ENCODE results near the gene ALKBH4. TPM values are rescaled to one million over a fixed set of nuclear protein-coding genes. Genes with fewer than 3 reads are reported as not detected.

Gene ALKBH4
- total and polyA plus RNA-seq, 7 donors, result 8.0 to 26.7 (median 10.2) TPM

DNA sequence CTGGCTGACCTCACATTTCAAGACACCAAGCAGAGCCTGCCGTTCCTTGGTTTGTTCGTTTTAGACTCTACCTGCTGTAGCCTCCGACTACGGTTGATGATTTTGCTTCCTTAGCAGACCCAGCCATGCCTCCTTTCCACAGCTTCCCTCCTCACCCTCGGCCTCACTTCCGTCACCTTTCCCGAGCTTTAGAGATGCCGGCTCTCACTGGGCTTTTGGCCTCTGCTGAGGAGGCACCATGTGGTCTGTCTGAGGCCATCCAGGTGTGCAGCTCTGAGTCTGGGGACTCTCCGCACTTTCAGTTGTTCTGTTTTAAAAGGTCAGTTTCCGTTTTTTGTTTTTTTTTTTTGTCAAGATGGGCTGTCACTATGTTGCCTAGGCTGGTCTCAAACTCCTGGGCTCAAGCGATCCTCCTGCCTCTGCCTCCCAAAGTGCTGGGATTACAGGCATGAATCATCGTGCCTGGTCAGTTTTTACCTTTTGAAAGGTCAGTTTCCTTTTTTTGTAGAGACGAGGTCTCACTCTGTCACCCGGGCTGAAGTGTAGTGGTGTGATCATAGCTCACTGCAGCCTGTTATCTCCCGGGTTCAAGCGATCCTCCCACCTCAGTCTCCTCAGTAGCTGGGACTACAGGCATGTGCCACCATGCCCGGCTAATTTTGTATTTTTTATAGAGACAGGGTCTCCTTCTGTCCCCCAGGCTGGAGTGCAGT lies 19.5 kb downstream of the ALKBH4 start:
- H3K36me3 ChIP-seq, result peaks cover 0 to 13% (median 6%) of the 10 kb centered on the region in 4 donors
- H3K27ac ChIP-seq, result no peak overlapping the region
- TF ChIP-seq EP300 (IDR thresholded peaks at IDR 0.05), result no peak
- TF ChIP-seq, protein P1, sequence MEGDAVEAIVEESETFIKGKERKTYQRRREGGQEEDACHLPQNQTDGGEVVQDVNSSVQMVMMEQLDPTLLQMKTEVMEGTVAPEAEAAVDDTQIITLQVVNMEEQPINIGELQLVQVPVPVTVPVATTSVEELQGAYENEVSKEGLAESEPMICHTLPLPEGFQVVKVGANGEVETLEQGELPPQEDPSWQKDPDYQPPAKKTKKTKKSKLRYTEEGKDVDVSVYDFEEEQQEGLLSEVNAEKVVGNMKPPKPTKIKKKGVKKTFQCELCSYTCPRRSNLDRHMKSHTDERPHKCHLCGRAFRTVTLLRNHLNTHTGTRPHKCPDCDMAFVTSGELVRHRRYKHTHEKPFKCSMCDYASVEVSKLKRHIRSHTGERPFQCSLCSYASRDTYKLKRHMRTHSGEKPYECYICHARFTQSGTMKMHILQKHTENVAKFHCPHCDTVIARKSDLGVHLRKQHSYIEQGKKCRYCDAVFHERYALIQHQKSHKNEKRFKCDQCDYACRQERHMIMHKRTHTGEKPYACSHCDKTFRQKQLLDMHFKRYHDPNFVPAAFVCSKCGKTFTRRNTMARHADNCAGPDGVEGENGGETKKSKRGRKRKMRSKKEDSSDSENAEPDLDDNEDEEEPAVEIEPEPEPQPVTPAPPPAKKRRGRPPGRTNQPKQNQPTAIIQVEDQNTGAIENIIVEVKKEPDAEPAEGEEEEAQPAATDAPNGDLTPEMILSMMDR (IDR thresholded peaks at IDR 0.05), result no peak
- no peak for TF ChIP-seq POLR2A (IDR thresholded peaks at IDR 0.05)
- TF ChIP-seq POLR2AphosphoS5 (IDR thresholded peaks at IDR 0.05), result no peak
- WGBS, 2 donors, result 84 to 85% methylated on average over 17 of the region's 17 CpGs
- H3K4me3 ChIP-seq, result no peak overlapping the region
- H3K9me3 ChIP-seq, result no peaks in the 10 kb centered on the region
- intact Hi-C loops (cut with DNase I), result no loop called here
- peaks cover 0 to 3% (median 0%) of the 10 kb centered on the region in 4 donors for H3K4me1 ChIP-seq
- DNase-seq, result no peak
- H3K27me3 ChIP-seq, result no peaks in the 10 kb centered on the region

DNA sequence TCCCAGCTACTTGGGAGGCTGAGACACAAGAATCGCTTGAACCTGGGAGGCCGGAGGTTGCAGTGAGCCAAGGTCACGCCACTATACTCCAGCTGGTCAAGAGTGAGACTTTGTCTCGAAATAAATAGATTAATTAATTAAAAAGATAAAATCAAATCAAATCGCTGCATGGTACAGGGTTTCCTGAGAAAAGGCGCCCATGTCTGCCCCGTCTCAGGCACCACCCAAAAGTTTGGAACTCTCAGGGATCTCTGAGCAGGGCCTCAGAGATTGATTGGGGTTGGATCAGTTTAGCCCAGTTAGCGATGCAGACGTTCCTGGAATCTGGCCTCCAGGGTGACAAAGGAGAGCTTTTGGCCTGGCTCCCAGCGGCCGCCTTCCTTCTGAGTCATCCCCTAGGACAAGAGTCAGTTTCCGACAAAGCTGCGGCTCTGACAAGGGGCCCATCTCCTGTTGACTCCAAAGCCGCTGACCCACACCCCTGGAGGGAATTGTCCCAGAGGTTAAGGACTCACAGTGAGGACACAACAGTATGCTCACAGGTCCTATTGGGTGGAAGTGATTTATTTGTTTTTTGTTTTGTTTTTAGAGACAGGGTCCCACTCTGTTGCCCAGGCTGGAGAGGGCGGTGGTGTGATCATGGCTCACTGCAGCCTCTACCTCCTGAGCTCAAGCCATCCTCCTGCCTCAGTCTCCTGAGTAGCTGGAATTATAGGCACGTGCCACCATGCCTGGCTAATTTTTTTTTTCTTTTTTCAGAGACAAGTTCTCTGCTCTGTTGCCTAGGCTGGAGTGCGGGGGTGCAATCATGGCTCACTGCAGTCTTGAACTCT lies 24.5 kb downstream of the ALKBH4 start:
- peak overlapping the region in 1 of 4 donors; percentile 41 for H3K27ac ChIP-seq
- peaks cover 0 to 7% (median 0%) of the 10 kb centered on the region in 4 donors for H3K4me1 ChIP-seq
- peaks cover 0 to 5% (median 0%) of the 10 kb centered on the region in 4 donors for H3K36me3 ChIP-seq
- intact Hi-C loops (cut with DNase I), result no loop called here
- H3K9me3 ChIP-seq, result no peaks in the 10 kb centered on the region
- H3K4me3 ChIP-seq, result no peak overlapping the region
- no peaks in the 10 kb centered on the region for H3K27me3 ChIP-seq
- DNase-seq, result peak; percentile 80
- WGBS, 2 donors, result 86 to 87% methylated on average over 17 of the region's 17 CpGs
- no peak for TF ChIP-seq EP300 (IDR thresholded peaks at IDR 0.05)
- peak in 1 of 4 donors; percentile 17 for TF ChIP-seq POLR2AphosphoS5 (IDR thresholded peaks at IDR 0.05)

DNA sequence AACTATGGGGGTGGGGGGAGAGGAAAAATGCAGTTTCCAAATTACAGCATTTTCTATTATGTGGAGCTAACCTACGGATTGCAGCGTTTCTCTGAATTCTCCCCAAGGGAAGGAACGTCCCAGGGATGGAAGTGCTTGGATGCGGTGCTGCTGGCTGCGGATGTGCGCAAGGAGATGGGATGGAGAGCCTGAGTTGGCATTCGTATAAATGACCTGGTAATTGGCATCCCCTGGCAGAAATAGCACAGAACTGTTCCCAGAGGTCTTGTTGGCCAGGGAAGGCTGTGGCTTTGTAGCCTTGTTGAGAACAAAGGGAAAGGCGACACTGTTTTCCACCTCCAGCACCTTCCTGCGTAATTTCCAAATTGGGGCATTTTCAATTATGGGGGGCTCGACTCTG lies 28.5 kb downstream of the ALKBH4 start:
- TF ChIP-seq POLR2AphosphoS5 (IDR thresholded peaks at IDR 0.05) (no peak), POLR2A (IDR thresholded peaks at IDR 0.05) (no peak), EP300 (IDR thresholded peaks at IDR 0.05) (no peak)
- TF ChIP-seq, protein P1 (IDR thresholded peaks at IDR 0.05), result no peak
- Histone ChIP-seq H3K4me3 (no peak overlapping the region), H3K4me1 (peaks cover 0 to 36% (median 28%) of the 10 kb centered on the region in 4 donors), H3K27me3 (no peaks in the 10 kb centered on the region), H3K9me3 (no peaks in the 10 kb centered on the region), H3K27ac (no peak overlapping the region), H3K36me3 (peaks cover 0 to 5% (median 0%) of the 10 kb centered on the region in 4 donors)
- DNase-seq, result no peak
- intact Hi-C loops (cut with DNase I), result no loop called here
- 88 to 95% methylated on average over 10 of the region's 10 CpGs for WGBS, 2 donors

DNA sequence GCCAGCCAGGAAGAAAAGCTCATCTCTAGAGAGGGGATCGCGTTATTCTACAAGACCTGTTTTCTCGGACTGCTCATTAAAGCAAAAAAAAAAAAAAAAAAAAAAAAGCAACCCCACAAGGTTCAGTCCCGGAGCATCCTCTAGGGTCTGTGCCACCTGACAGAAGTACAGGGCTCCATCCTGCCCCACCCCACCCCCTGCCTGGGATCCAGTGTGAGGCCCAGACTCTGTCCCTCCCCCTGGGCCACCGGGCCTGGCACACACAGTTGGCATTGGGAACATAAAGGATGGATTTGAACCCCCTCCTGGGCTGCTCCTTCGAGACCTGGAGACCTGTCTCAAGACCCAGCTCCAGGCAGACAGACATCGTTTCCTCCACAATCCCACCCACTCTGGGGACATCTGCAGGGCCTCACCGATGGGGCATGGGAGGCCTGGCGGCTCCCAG lies 30.6 kb downstream of the ALKBH4 start:
- Histone ChIP-seq H3K27ac (peak overlapping the region in 3 of 4 donors; percentile 51 to 75 (median 67)), H3K27me3 (no peaks in the 10 kb centered on the region)

More for the DNA sequence above, 30.6 kb downstream of the ALKBH4 start:
- TF ChIP-seq, protein P1 (IDR thresholded peaks at IDR 0.05), result no peak
- intact Hi-C loops (cut with DNase I), result no loop called here
- H3K36me3 ChIP-seq, result peaks cover 0 to 2% (median 0%) of the 10 kb centered on the region in 4 donors
- peaks cover 0 to 30% (median 29%) of the 10 kb centered on the region in 4 donors for H3K4me1 ChIP-seq
- no peak for DNase-seq
- peak overlapping the region; percentile 55 to 98 (median 79) for H3K4me3 ChIP-seq
- H3K9me3 ChIP-seq, result no peaks in the 10 kb centered on the region
- 26 to 34% methylated on average over 9 of the region's 9 CpGs for WGBS, 2 donors

Data from sigmoid colon (tissue), 7 donors.